ENCODE measurements around the gene KRT33B. TPM values are rescaled to one million over a fixed set of nuclear protein-coding genes. Genes with fewer than 3 reads are reported as not detected.

Gene KRT33B
- total RNA-seq, 1 donor from 2014 or later = 0.61 TPM

DNA sequence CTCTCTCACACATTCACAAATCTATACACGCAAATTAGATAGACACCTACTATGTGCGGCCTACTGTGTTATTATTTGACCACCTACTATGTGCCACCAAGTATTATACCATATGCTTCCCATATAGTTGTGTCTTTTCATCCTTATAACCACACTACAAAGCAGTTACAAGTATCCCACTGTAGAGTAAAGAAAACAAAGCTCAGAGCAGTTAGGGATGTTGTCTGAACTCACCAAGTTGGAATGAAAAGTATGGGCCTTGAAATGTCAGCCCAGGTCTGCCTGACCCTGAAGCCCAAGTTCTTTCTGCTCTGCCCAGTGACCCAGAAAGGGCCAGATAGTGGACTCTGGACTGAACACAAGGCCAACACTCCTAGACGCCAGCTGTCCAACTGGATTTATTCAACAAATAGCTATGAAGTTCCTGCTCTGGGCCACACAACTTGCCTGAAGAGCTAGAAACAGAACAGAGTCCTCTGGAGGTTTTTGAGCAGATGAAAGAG lies 46.3 kb upstream of the KRT33B start:
- Mint-ChIP-seq H3K36me3 (ENCODE audit: unreplicated experiment) (no peaks in the 10 kb centered on the region), H3K4me3 (ENCODE audit: unreplicated experiment) (no peak overlapping the region), H3K4me1 (ENCODE audit: low read depth, unreplicated experiment) (peaks cover 4% of the 10 kb centered on the region), H3K27me3 (ENCODE audit: unreplicated experiment) (peaks cover 2% of the 10 kb centered on the region), H3K27ac (ENCODE audit: unreplicated experiment) (no peak overlapping the region), H3K9me3 (ENCODE audit: unreplicated experiment) (no peaks in the 10 kb centered on the region)
- TF ChIP-seq, protein P1, sequence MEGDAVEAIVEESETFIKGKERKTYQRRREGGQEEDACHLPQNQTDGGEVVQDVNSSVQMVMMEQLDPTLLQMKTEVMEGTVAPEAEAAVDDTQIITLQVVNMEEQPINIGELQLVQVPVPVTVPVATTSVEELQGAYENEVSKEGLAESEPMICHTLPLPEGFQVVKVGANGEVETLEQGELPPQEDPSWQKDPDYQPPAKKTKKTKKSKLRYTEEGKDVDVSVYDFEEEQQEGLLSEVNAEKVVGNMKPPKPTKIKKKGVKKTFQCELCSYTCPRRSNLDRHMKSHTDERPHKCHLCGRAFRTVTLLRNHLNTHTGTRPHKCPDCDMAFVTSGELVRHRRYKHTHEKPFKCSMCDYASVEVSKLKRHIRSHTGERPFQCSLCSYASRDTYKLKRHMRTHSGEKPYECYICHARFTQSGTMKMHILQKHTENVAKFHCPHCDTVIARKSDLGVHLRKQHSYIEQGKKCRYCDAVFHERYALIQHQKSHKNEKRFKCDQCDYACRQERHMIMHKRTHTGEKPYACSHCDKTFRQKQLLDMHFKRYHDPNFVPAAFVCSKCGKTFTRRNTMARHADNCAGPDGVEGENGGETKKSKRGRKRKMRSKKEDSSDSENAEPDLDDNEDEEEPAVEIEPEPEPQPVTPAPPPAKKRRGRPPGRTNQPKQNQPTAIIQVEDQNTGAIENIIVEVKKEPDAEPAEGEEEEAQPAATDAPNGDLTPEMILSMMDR (IDR thresholded peaks at IDR 0.05; ENCODE audit: partially characterized antibody, unreplicated experiment) = no peak
- DNase-seq = no peak

DNA sequence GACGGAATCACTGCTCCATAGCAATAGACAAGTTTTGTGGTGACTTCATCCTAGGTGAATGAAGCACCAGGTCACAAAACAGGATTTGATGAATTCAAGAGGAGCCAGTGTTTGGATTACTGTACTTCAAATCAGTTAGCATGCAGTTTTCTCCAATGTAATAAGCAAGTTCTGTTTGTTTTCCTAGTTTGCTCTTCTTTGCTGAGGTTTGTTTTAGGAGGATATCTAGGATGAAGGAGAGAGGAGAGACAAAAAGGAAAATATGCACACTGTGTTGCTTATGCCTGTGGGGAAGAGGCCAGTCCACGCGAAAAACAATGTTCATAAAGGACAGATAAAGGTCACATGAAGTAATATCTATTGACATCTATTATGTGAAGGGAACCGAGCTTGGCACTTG lies 45.8 kb upstream of the KRT33B start:
- DNase-seq = no peak
- H3K4me1 Mint-ChIP-seq (ENCODE audit: low read depth, unreplicated experiment) = peaks cover 4% of the 10 kb centered on the region
- TF ChIP-seq, protein P1 (IDR thresholded peaks at IDR 0.05; ENCODE audit: partially characterized antibody, unreplicated experiment) = no peak
- H3K27me3 Mint-ChIP-seq (ENCODE audit: unreplicated experiment) = peaks cover 2% of the 10 kb centered on the region
- no peaks in the 10 kb centered on the region for H3K9me3 Mint-ChIP-seq (ENCODE audit: unreplicated experiment)
- H3K36me3 Mint-ChIP-seq (ENCODE audit: unreplicated experiment) = no peaks in the 10 kb centered on the region
- no peak overlapping the region for H3K4me3 Mint-ChIP-seq (ENCODE audit: unreplicated experiment)
- no peak overlapping the region for H3K27ac Mint-ChIP-seq (ENCODE audit: unreplicated experiment)

DNA sequence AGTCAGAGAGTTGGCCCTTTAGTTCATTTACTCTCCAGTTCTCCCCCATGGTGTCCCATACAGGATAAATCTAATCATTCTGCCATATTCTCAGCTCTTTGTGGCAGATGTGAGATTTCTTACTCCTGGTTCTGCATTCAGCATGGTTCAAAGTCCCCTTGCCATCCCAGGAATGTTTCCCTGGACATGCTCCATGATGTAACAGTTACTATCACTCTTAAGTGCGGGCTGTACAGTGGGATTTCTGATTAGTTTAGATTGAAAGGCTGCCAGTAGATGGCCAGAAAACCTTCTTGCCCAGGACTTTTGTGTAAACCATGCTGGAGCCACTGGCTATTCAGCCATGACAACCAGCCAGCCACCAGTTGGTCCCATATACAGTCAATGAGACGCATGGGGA lies 44.4 kb upstream of the KRT33B start:
- no peak for DNase-seq
- H3K27ac Mint-ChIP-seq (ENCODE audit: unreplicated experiment) = no peak overlapping the region
- no peaks in the 10 kb centered on the region for H3K36me3 Mint-ChIP-seq (ENCODE audit: unreplicated experiment)

DNA sequence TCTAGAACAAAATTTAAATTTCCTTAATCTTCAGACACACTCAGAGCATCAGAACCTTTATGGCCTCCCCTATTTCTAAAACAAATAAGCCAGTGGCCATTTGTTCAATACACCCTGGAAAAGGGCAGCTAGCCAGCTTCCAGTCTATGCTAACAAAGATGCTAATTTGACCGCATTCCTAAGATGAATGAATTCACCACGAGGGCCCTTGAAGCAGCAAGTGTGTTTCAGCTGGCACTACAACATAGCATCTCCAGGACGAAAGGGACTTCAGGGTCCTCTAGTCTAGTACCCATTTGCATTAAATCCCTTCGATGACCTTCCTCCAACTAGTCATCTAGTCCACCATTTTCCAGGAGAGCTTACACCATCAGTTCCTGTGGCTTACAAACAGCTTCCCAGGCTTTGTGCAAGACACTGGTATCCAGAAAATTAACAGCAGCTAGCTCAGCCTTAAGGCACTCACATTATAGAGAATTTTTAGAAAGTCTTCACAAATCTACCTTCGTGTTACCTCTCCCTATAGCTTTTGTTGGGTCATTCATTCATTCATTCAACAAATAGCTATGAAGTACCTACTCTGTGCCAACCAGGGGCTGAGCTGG lies 43.8 kb upstream of the KRT33B start:
- H3K36me3 Mint-ChIP-seq (ENCODE audit: unreplicated experiment) = no peaks in the 10 kb centered on the region
- no peaks in the 10 kb centered on the region for H3K9me3 Mint-ChIP-seq (ENCODE audit: unreplicated experiment)
- TF ChIP-seq, protein P1 (IDR thresholded peaks at IDR 0.05; ENCODE audit: partially characterized antibody, unreplicated experiment) = no peak
- no peak for DNase-seq
- H3K4me1 Mint-ChIP-seq (ENCODE audit: low read depth, unreplicated experiment) = peaks cover 4% of the 10 kb centered on the region
- peaks cover 4% of the 10 kb centered on the region for H3K27me3 Mint-ChIP-seq (ENCODE audit: unreplicated experiment)
- H3K4me3 Mint-ChIP-seq (ENCODE audit: unreplicated experiment) = no peak overlapping the region
- H3K27ac Mint-ChIP-seq (ENCODE audit: unreplicated experiment) = no peak overlapping the region

More for the DNA sequence above, 44.4 kb upstream of the KRT33B start:
- TF ChIP-seq, protein P1 (IDR thresholded peaks at IDR 0.05; ENCODE audit: partially characterized antibody, unreplicated experiment) = no peak
- Mint-ChIP-seq H3K27me3 (ENCODE audit: unreplicated experiment) (peaks cover 4% of the 10 kb centered on the region), H3K9me3 (ENCODE audit: unreplicated experiment) (no peaks in the 10 kb centered on the region), H3K4me3 (ENCODE audit: unreplicated experiment) (no peak overlapping the region), H3K4me1 (ENCODE audit: low read depth, unreplicated experiment) (peaks cover 4% of the 10 kb centered on the region)

DNA sequence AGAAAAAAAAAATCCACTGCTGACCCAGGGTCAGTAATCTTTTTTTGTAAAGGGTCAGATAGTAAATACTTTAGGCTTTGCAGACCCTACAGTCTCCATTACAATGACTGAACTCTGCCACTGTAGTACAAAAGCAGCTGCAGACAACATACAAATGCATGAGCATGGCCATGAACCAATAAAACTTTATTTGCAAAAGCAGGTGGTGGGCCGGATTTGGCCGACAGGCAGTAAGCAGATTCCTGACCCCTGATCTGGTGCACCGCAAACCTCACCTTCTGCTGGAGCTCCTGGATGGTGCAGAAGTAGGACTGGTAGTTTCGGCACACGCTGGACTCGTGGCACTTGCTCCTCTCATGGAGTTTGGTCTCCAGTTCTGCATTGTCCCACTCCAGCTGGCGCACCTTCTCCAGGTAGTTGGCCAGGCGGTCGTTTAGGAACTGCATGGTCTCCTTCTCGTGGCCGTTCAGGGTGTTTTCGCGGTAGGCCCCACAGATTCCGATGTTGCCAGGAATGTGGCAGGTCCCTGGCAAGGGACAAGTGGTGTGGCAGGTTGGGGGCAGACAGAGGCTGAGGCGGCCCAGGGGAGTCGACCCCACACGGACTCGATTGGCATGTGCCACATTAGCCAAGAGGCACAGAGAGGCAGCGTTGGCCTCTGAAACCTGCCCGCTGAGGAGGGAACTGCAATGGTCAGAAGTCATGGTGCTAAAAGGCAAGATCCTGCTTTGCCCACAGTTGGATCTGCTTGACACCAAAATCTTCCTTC lies 41.6 kb upstream of the KRT33B start:
- no peaks in the 10 kb centered on the region for H3K36me3 Mint-ChIP-seq (ENCODE audit: unreplicated experiment)
- H3K9me3 Mint-ChIP-seq (ENCODE audit: unreplicated experiment) = no peaks in the 10 kb centered on the region
- H3K4me3 Mint-ChIP-seq (ENCODE audit: unreplicated experiment) = no peak overlapping the region
- peaks cover under 1% of the 10 kb centered on the region for H3K4me1 Mint-ChIP-seq (ENCODE audit: low read depth, unreplicated experiment)
- DNase-seq = no peak
- H3K27me3 Mint-ChIP-seq (ENCODE audit: unreplicated experiment) = peaks cover 2% of the 10 kb centered on the region
- no peak overlapping the region for H3K27ac Mint-ChIP-seq (ENCODE audit: unreplicated experiment)
- TF ChIP-seq, protein P1 (IDR thresholded peaks at IDR 0.05; ENCODE audit: partially characterized antibody, unreplicated experiment) = no peak
